Astrocyte of the cerebellum (primary cell): ENCODE results near the gene ITGA11.

Source experiments
- DNase-seq: peaks from one replicate; pipeline ENCODE4 v3.0.0-alpha.2; 2011; ENCODE audit warnings: low read depth
- H3K4me3 ChIP-seq: 2 replicates; pipeline ENCODE4 v1.5.1; 2011; ENCODE audit warnings: mild to moderate bottlenecking, low read depth, low read length, moderate library complexity
- in situ Hi-C: cut with HindIII; loops from 2 replicates; pipeline ENCODE4 v1.10.0; 2017; ENCODE audit warnings: low sequenced_read_pairs
- TF ChIP-seq, protein P1 (sequence below): IDR thresholded peaks from 2 replicates; pipeline ENCODE4 v1.5.1; 2012; ENCODE audit warnings: low read length, low read depth, moderate library complexity, mild to moderate bottlenecking; ENCODE audit errors: missing control alignments

Gene ITGA11

DNA sequence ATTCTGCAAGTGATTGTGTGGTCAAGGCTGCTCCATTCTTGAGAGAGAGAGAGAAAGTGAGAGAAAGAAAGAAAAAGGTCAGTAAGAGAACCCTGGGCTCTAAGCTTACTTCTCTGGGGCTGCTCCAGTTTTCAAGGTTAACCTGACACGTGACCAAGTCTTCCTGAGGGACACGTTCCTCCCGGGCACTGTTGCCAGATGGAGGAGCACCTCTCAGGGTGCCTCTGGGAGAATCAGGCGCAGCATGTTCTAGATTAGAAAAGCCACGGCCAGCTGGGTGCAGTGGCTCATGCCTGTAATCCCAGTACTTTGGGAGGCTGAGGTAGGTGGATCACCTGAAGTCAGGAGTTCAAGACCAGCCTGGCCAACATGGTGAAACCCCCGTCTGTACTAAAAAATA, 60.8 kb downstream of the ITGA11 start:
- in situ Hi-C loops, result no loop called here
- H3K4me3 ChIP-seq, result no peak overlapping the region
- no peak for DNase-seq
- TF ChIP-seq, protein P1, sequence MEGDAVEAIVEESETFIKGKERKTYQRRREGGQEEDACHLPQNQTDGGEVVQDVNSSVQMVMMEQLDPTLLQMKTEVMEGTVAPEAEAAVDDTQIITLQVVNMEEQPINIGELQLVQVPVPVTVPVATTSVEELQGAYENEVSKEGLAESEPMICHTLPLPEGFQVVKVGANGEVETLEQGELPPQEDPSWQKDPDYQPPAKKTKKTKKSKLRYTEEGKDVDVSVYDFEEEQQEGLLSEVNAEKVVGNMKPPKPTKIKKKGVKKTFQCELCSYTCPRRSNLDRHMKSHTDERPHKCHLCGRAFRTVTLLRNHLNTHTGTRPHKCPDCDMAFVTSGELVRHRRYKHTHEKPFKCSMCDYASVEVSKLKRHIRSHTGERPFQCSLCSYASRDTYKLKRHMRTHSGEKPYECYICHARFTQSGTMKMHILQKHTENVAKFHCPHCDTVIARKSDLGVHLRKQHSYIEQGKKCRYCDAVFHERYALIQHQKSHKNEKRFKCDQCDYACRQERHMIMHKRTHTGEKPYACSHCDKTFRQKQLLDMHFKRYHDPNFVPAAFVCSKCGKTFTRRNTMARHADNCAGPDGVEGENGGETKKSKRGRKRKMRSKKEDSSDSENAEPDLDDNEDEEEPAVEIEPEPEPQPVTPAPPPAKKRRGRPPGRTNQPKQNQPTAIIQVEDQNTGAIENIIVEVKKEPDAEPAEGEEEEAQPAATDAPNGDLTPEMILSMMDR, result no peak

- no peak overlapping the region for H3K4me3 ChIP-seq
- in situ Hi-C loops, result no loop called here
- DNase-seq, result no peak
- TF ChIP-seq, protein P1, result no peak
Measured at GRCh38 chr15:68370768-68371151, 61.2 kb downstream of the ITGA11 start.

- no peak for DNase-seq
- no peak overlapping the region for H3K4me3 ChIP-seq
- in situ Hi-C loops, result no loop called here
- TF ChIP-seq, protein P1, result no peak
Measured at GRCh38 chr15:68369931-68370767, 61.8 kb downstream of the ITGA11 start.

DNA sequence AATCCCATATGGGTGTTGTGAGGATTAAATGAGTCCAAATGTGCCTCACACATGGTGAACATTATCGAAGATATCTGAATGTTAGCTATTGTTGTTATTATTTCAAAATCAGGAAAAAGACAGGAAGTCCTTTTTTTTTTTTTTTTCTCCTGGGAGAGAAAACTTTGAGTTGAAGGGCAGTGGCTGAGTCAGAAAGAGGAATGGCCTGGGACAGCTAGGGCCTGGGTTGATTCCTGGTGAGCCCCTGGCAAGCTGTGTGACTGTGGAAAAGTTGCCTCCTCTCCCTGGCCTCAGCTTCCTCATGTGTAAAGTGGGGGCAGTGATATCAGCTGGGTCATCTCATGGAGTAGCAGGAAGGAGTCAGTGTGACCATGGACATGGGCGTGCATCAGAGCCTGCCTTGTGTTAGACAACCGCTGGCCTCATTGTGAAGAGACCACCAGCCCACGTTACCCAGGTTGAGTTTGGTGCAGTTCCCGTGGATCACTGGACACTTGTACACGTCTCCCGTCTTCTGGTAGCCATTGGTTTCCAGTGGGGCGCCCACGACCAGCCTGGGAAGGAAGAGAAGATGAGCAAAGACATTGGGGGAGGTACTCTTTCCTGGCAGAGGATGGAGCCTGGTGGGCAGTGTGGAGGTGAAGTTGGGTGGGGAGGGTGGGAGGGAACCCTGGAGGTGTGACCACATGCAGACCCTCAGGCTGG, 63.1 kb downstream of the ITGA11 start:
- H3K4me3 ChIP-seq, result no peak overlapping the region
- in situ Hi-C loops, result no loop called here
- TF ChIP-seq, protein P1, result no peak
- no peak for DNase-seq

DNA sequence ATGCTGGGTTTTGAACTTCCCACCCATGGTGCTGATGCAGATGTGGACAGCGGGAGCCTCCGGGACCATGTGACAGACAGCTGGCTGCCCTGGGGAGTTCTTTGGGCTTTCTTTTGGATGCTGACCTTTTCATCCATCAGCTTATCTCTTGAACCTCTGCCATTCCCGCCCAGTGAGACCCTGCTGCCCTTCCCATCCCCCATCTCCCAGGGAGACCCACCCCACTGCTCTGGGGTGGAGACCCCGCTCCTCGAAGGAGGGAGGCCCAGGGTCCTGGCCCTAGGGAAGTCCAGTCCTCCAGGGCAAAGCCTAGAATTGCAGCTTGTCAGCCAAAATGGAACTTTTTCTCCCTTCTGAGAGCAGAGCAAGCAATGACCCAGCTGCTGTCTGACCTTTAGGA, 64.0 kb downstream of the ITGA11 start:
- TF ChIP-seq, protein P1, result no peak
- in situ Hi-C loops, result no loop called here
- no peak overlapping the region for H3K4me3 ChIP-seq
- DNase-seq, result no peak

DNA sequence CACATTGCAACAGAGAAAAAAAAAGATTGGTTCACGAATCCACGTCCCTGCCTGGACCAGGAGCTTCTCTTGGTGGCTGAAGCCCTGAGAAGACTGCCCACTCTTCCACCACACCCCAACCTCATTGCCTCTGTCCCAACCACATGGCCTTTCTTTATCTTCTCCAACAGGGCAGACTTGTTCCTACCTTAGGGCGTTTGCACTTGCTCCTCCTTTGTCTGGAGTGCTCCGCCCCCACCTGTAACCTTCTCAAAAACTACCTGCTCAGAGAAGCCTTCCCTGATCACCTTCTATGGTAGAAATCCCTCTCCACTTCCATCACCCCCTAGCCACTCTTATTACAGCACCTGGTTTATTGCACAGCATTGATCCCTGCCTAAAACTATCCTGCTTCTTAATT, 64.7 kb downstream of the ITGA11 start:
- in situ Hi-C loops, result no loop called here
- no peak for DNase-seq
- H3K4me3 ChIP-seq, result no peak overlapping the region
- TF ChIP-seq, protein P1, result no peak
